Peyer's patch (tissue), 4 donors: Measurements from ENCODE around the gene NCKAP5. TPM values are rescaled to one million over a fixed set of nuclear protein-coding genes. Genes with fewer than 3 reads are reported as not detected.

ENCODE experiments used
- DNase-seq, 3 donors: peaks; one replicate each; pipeline ENCODE4 v3.0.0-alpha.2; 2017 to 2019
- H3K27ac ChIP-seq, 4 donors: fragments of 200-600 bp; sonication (generic); one replicate each; pipeline ENCODE4 v1.5.1; 2016 to 2019
- H3K27me3 ChIP-seq, 2 donors: fragments of 200-600 bp; sonication (generic); one replicate each; pipeline ENCODE4 v1.5.1; 2019
- H3K36me3 ChIP-seq, 3 donors: fragments of 200-600 bp; sonication (generic); one replicate each; pipeline ENCODE4 v1.5.1; 2016 to 2019
- H3K4me1 ChIP-seq, 4 donors: fragments of 200-600 bp; sonication (generic); one replicate each; pipeline ENCODE4 v1.5.1; 2016 to 2019
- H3K4me3 ChIP-seq, 4 donors: fragments of 200-600 bp; sonication (generic); 1 replicate in 3 of 4; 2 replicates in 1 of 4; pipeline ENCODE4 v1.5.1; 2016 to 2019; ENCODE audit warnings: mild to moderate bottlenecking in 1 of 4
- H3K9me3 ChIP-seq, 4 donors: fragments of 200-600 bp; sonication (generic); one replicate each; pipeline ENCODE4 v1.5.1; 2016 to 2019; ENCODE audit warnings: mild to moderate bottlenecking in 1 of 4
- POLR2A ChIP-seq, 2 donors: fragments of 450-650 bp; IDR thresholded peaks; one replicate each; pipeline ENCODE4 v1.5.1; 2017; ENCODE audit warnings: antibody characterized with exemption in 2 of 2, mild to moderate bottlenecking in 2 of 2, moderate library complexity in 2 of 2
- total RNA-seq, 4 donors: library from RNA; depleted of rRNA; stranded (reverse); fragments of >200 nt; gene quantifications; one replicate each; pipeline ENCODE4 v1.1.0, GENCODE V29; 2016
- TF ChIP-seq, protein P1 (sequence below), 6 experiments: fragments of 450-650 bp in 4 of 6; fragments of 200-600 bp in 2 of 6; sonication (generic) in 1 of 6; IDR thresholded peaks; one replicate each; pipeline ENCODE4 v1.5.1; 2017 to 2019; ENCODE audit warnings: antibody characterized with exemption in 6 of 6, mild to moderate bottlenecking in 3 of 6, moderate library complexity in 1 of 6

The NCKAP5 gene
- total RNA-seq, 4 donors from 2014 or later: 9.1 to 28.5 (median 22.5) TPM

DNA sequence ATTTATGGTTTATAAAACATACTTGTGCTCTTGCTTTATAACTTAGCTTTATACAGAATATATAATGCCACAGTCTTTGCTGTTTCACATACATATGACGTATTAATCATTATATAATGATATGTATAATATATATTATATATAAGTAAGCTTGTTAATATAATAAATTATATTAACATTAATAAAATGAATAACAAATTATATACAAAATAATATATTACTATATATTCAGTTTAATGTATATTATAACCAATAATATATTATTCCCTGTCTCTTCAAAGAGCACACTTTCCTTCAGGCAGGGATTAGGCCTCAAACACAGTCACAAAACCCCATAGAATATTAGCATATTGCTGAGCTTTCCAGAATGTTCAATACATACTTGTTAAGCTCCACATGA is 427.6 kb downstream of the NCKAP5 start:
- no peaks in the 10 kb centered on the region for H3K9me3 ChIP-seq
- no peak overlapping the region for H3K27ac ChIP-seq
- TF ChIP-seq, protein P1, sequence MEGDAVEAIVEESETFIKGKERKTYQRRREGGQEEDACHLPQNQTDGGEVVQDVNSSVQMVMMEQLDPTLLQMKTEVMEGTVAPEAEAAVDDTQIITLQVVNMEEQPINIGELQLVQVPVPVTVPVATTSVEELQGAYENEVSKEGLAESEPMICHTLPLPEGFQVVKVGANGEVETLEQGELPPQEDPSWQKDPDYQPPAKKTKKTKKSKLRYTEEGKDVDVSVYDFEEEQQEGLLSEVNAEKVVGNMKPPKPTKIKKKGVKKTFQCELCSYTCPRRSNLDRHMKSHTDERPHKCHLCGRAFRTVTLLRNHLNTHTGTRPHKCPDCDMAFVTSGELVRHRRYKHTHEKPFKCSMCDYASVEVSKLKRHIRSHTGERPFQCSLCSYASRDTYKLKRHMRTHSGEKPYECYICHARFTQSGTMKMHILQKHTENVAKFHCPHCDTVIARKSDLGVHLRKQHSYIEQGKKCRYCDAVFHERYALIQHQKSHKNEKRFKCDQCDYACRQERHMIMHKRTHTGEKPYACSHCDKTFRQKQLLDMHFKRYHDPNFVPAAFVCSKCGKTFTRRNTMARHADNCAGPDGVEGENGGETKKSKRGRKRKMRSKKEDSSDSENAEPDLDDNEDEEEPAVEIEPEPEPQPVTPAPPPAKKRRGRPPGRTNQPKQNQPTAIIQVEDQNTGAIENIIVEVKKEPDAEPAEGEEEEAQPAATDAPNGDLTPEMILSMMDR (IDR thresholded peaks at IDR 0.05): no peak
- TF ChIP-seq POLR2A (IDR thresholded peaks at IDR 0.05): no peak
- no peak overlapping the region for H3K4me3 ChIP-seq
- H3K27me3 ChIP-seq: no peaks in the 10 kb centered on the region
- DNase-seq: no peak
- no peaks in the 10 kb centered on the region for H3K4me1 ChIP-seq
- no peaks in the 10 kb centered on the region for H3K36me3 ChIP-seq

DNA sequence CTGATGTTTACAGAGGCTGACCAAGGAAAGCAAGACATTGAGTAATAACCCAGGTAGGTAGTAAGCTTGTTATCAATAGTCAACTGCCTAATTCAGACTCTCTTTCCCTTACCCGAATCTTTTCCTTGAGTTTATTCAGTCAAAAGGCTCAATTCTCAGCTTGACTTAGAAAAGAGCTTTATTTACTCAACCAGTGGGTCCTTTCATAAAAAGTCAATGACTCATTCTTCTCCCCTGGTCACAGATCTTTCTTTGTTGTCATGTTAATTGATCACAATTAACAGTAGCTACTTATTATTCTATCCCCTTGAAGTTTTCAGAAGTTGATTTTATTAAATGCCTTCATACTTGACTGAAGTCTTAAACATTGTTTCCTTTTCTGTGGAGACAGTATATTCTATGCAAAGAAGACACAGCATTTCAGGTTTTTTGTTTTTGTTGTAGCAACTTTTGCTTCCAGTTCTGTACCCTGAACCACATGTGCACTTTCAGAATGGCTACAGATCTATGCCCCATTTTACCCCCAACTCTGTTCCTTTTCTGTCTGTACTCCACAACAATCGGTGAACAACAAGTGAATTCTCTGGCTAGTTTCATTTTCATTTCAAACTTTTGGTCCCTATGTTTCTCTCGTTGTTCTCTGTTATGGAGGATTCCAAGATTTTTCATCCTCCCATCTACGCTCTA is 428.3 kb downstream of the NCKAP5 start:
- no peak for DNase-seq
- H3K27ac ChIP-seq: no peak overlapping the region
- TF ChIP-seq POLR2A (IDR thresholded peaks at IDR 0.05): no peak
- TF ChIP-seq, protein P1 (IDR thresholded peaks at IDR 0.05): no peak
- no peaks in the 10 kb centered on the region for H3K36me3 ChIP-seq
- no peaks in the 10 kb centered on the region for H3K4me1 ChIP-seq
- H3K4me3 ChIP-seq: no peak overlapping the region
- no peaks in the 10 kb centered on the region for H3K27me3 ChIP-seq
- H3K9me3 ChIP-seq: no peaks in the 10 kb centered on the region

DNA sequence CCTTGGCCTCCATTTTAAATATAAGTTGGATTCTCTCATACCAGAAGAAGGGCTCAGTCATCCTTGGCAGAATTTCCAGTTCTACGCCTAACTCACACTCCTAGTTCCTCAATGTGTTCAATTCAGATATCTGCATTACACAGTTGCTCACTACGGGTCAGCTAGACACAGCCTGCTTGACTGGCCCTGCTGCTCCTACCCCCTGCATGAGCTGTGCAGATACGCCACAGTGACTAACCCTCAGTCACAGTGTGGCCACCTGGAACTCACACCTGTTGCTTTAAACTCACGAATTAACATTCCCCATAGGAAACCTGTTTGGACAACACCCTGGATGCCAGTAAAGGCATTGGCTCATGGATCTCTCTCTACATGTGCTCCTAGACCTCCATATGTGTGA is 429.6 kb downstream of the NCKAP5 start:
- Histone ChIP-seq H3K9me3 (no peaks in the 10 kb centered on the region), H3K4me3 (no peak overlapping the region), H3K4me1 (no peaks in the 10 kb centered on the region), H3K27me3 (no peaks in the 10 kb centered on the region), H3K36me3 (no peaks in the 10 kb centered on the region), H3K27ac (no peak overlapping the region)
- DNase-seq: no peak
- no peak for TF ChIP-seq POLR2A (IDR thresholded peaks at IDR 0.05)
- TF ChIP-seq, protein P1 (IDR thresholded peaks at IDR 0.05): no peak

DNA sequence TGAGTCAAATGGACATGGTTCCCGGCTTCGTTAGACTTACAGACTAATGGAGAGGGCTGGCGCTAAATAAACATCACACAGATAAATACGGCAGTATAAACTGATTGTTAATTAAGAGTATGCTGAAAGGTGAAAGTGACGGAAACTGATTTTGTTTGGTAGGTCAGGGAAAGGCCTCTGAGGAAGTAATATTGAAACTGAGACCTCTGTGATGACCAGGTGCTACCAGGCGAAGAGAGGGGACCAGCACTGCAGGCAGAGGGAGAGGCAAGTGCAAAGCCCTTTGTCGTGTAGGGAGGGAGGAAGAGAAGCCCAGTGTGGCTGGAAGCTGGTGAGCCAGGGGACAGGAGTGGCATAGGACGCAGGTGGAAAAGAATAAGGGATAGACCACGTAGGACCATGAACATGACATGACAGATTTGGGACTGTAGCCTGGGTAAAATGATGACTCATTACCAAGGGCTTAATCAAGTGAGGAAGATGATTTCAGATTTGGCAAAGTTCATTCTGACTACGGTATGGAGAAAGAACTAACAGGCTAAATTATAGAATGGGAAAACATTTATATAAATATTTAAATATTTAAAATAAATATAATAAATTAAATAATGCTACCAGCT is 433.1 kb downstream of the NCKAP5 start:
- Histone ChIP-seq H3K36me3 (no peaks in the 10 kb centered on the region), H3K4me1 (no peaks in the 10 kb centered on the region), H3K4me3 (no peak overlapping the region), H3K9me3 (no peaks in the 10 kb centered on the region), H3K27ac (no peak overlapping the region), H3K27me3 (no peaks in the 10 kb centered on the region)
- DNase-seq: no peak
- no peak for TF ChIP-seq POLR2A (IDR thresholded peaks at IDR 0.05)
- TF ChIP-seq, protein P1 (IDR thresholded peaks at IDR 0.05): no peak

DNA sequence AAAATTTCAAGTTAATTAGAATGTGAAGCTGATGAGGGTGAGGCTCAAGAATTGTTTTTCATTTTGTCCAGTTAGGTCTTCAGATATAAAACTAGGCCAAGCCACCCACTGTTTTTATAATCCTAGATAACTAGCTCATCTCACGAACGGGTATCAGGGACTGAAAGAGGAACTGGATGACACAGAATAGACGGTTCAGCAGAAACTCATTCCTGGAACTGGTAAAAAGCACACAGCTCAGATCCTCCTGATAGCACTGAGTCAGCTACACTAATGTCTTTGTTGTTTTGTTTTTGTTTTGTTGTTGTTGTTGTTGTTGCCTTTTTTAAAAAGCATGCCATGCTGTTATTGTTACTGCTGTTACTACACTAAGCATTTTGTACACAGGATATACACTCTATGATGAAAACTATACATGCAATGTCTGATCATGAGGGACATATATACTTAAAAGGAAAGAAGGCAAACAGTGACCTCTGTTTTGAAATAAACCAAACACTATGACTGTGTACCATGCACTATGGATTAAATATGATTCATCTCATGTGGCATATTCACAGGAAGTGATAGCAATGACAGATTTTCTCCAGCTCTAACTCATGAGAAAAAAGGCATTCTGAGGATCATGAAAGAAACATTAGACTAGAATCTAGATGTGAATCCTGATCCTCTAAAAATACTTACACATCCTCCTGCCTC is 437.6 kb downstream of the NCKAP5 start:
- H3K27ac ChIP-seq: no peak overlapping the region
- no peaks in the 10 kb centered on the region for H3K4me1 ChIP-seq
- no peak overlapping the region for H3K4me3 ChIP-seq
- DNase-seq: no peak
- no peaks in the 10 kb centered on the region for H3K9me3 ChIP-seq
- no peak for TF ChIP-seq POLR2A (IDR thresholded peaks at IDR 0.05)
- TF ChIP-seq, protein P1 (IDR thresholded peaks at IDR 0.05): no peak
- no peaks in the 10 kb centered on the region for H3K36me3 ChIP-seq
- no peaks in the 10 kb centered on the region for H3K27me3 ChIP-seq
